NAMALWA (cell line): ENCODE measurements around the gene PRR3.

Experiments used
- DNase-seq: peaks from one replicate; pipeline ENCODE4 v3.0.0-alpha.2; 2015; ENCODE audit warnings: low spot score

The PRR3 gene

GRCh38 chr6:30571762-30572082 lies 14.6 kb downstream of the PRR3 start:
- no peak for DNase-seq

DNA sequence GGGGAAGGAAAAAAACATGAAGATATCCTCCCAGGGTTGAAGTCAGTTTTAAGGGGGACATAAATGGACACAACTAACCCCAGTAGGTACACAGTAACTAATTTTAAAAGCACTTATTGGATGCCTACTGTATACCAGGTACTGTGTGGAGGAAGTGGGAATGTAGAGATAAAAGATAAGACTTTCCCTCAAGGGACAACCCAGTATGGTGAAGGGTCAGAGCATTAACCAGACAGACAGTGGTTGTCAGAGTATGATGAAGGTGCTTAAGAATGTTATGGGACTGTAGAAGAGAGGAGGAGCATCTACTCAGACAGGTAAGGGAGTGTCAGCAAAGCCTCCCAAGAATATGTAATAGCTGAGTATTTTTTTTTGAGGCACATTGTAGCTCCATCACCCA lies 15.1 kb downstream of the PRR3 start:
- DNase-seq: no peak

- DNase-seq: no peak
Measured at GRCh38 chr6:30573113-30573512, 16.0 kb downstream of the PRR3 start.

DNA sequence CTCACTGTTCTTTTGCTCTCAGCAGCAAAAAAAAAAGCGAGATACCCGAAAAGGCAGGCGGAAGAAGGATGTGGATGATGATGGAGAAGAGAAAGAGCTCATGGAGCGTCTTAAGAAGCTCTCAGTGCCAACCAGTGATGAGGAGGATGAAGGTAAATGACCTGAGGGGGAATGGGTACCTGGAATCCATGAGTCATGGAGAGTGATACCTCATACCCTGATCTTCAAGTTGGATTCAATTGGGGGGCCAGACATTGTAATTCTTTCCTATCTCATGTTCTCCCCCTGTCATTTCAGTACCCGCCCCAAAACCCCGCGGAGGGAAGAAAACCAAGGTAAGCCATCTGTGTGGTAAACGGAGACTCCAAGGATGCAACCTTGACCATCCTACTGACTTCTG lies 21.0 kb downstream of the PRR3 start:
- DNase-seq: no peak

GRCh38 chr6:30583921-30584320 lies 26.8 kb downstream of the PRR3 start:
- no peak for DNase-seq

GRCh38 chr6:30589754-30590358 lies 32.8 kb downstream of the PRR3 start:
- no peak for DNase-seq

DNA sequence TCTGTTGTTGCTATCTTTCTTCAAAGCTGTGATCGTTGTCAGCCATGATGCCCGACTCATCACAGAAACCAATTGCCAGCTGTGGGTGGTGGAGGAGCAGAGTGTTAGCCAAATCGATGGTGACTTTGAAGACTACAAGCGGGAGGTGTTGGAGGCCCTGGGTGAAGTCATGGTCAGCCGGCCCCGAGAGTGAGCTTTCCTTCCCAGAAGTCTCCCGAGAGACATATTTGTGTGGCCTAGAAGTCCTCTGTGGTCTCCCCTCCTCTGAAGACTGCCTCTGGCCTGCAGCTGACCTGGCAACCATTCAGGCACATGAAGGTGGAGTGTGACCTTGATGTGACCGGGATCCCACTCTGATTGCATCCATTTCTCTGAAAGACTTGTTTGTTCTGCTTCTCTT lies 33.4 kb downstream of the PRR3 start:
- no peak for DNase-seq

DNA sequence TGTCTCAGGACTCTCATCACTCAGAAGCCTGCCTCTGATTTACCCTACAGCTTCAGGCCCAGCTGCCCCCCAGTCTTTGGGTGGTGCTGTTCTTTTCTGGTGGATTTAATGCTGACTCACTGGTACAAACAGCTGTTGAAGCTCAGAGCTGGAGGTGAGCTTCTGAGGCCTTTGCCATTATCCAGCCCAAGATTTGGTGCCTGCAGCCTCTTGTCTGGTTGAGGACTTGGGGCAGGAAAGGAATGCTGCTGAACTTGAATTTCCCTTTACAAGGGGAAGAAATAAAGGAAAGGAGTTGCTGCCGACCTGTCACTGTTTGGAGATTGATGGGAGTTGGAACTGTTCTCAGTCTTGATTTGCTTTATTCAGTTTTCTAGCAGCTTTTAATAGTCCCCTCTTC lies 33.9 kb downstream of the PRR3 start:
- DNase-seq: no peak

GRCh38 chr6:30592287-30592686 lies 35.2 kb downstream of the PRR3 start:
- DNase-seq: no peak

DNA sequence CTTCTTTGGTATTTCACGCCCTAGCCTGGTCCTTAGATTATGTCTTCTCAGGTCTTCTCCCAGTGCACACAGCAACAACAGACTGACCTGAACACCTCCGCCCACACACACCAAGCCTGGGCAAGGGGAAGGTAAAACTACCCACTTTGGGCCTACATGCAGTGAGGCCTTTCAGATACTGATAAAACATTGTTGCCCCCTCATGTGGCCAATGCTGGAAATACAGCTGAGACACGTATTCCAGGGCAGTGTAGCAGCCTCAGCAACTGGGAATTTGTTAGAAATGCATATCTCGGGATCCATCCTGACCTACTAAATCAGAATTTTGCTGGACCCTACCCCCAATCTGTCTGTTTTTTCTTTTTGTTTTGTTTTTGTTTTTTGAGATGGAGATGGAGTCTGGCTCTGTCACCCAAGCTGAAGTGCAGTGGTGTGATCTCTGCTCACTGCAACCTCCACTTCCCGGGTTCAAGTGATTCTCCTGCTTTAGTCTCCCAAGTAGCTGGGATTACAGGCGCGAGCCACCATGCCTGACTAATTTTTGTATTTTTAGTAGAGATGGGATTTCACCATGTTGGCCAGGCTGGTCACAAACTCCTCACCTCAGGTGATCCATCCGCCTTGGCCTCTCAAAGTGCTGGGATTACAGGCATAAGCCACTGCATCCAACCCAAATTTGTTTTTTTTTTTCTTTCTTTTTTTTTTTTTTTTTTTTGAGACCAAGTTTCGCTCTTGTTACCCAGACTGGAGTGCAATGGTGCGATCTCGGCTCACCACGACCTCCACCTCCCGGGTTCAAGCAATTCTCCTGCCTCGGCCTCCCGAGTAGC lies 40.4 kb downstream of the PRR3 start:
- DNase-seq: peak; percentile 91

GRCh38 chr6:30598912-30599624 lies 42.0 kb downstream of the PRR3 start:
- no peak for DNase-seq

- no peak for DNase-seq
Measured at GRCh38 chr6:30599625-30600324, 42.7 kb downstream of the PRR3 start.

DNA sequence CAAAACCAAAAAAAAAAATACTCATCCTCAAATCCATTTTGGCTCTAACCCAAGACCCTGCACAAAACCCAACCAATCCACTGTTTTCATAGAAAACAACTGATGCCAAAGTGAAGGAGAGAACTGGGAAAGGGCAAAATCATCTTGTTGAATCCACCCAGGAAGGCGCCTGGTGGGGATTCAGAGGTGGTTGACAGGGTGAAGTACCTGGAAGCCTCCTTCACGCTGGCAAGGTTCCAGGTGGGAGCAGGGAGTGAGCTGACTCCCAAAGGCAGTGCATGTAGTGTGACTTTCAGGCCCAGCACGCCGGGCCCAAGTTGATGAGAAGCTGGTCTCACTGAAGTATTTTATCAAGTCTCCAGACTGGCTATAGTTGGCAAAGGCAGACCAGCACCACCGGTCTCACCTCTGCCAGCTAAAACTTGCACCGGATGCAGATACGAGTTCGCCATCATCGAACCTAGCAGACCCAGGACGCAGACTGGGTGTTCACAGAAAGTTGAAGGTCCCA lies 43.4 kb downstream of the PRR3 start:
- no peak for DNase-seq

GRCh38 chr6:30601436-30601814 lies 44.3 kb downstream of the PRR3 start:
- DNase-seq: no peak

DNA sequence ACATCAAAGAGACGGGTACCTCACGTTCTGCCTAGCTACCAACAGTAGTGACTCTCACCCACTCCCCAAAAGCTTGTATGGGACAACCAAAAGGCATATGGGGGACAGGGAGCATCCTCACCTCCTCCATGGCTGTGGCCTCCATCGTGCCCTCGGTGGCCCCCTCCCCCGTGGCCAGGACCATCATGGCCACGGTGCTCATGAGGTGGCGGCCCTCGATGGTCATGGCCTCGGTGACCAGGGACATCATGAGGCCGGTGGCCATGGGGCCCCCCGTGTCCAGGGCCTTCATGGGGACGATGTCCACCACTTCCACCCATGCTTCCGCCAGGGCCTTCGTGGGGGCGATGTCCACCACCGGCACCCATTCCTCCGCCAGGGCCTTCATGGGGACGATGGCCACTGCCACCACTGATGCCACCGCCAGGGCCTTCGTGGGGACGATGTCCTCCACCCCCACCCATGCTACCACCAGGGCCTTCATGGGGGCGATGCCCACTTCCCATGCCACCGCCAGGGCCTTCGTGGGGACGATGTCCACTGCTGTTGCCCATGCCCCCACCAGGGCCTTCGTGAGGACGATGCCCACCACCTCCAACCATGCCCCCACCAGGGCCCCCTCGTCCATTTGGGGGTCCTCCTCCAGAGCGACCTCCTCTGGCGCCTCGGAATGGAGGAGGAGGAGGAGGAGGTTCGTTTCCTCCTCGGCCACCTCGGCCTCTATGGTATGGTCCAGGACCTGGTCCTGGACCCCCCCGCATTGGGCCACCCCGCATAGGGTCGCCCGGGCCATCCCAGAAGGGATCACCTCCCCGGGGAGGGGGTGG lies 44.9 kb downstream of the PRR3 start:
- DNase-seq: no peak

- DNase-seq: no peak
Measured at GRCh38 chr6:30603961-30604360, 46.9 kb downstream of the PRR3 start.

GRCh38 chr6:30610065-30610464 lies 53.0 kb downstream of the PRR3 start:
- DNase-seq: no peak

DNA sequence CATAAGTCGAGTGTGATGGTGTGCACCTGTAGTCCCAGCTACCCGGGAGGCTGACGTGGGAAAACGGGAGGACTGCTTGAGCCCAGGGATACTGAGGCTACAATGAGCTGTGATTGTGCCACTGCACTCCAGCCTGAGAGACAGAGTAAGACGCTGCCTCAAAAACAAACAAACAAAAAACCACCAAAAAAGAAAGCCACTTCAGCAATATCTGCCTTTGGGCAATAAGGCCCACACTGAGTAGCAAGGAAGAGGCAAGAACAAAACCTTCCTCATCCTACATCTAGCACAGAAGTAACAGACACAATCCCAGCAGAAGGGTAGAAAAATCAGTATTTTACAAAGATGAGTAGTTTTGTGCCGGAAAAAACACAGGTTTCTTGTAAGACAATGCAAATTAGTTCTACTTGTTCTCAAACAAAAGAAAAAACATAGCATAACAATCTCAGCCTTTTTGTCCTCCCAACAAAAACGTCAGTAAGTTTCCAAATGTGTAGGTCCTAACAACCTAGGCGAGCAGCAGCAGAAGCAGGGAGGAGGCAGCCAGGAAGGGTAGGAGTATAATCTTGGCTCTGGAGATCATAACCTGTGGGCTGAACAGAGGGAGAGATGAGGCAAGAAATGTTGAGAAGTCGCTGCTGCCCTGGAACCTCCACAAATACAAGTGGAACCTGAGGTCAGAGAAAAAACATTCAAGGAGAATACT lies 54.2 kb downstream of the PRR3 start:
- DNase-seq: no peak

DNA sequence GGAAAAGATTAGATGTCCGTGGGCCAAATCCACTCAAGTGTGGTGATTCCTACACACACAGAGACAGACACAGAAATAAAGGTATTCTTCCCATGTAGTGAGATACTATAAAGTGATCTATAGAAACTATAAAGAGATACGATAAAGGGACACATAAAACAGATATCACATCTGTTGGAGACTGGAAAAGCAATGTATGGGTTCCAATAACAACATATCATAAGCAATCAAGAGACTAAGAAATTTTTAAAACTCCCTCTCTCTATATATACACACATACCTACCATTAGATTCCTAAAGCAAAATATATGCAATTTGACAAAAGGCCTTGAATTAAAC lies 54.7 kb downstream of the PRR3 start:
- DNase-seq: no peak

DNA sequence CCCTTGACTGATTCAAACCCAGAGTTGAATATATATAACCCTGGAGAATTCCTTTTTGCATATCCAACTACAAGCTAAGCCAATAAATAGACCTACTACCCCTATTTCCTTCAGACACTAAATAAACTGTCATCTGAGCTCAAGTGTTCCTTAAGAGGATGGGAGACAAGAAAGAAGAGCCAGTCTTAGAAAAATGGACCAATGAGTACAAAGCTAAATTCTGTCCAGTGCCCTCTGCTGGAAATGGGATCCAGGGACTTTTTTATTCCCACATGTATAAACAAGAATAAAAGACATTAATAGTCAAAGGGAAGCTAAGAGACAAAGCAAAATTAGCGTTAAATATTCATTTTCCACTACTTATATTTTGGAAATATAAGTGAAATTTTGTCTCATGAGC lies 55.1 kb downstream of the PRR3 start:
- no peak for DNase-seq

GRCh38 chr6:30612687-30613248 lies 55.7 kb downstream of the PRR3 start:
- no peak for DNase-seq
